ENCODE measurements around the gene ACTR8.

The ACTR8 gene

DNA sequence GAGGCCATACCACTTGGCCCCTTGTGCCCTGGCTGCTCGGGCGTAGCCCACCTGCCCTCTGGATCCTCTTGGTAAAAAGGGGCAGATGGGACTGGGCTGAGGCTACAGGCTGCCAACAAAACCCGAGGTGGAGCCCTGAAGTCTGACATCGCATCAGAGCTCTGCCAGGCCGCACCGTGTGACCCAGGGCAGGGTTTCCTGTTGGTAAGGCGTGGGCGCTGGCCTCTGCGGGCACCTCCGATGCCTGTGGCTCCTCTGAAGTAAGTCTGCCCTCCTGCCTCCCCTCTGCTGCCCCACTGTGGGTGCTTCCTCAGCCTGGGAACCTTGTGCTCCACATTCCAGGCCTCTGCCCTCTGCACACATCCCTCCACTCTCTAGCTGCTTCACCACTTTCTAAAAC lies 44.6 kb downstream of the ACTR8 start:
- DNase-seq (ENCODE audit: low spot score): no peak
- TF ChIP-seq, protein P1, sequence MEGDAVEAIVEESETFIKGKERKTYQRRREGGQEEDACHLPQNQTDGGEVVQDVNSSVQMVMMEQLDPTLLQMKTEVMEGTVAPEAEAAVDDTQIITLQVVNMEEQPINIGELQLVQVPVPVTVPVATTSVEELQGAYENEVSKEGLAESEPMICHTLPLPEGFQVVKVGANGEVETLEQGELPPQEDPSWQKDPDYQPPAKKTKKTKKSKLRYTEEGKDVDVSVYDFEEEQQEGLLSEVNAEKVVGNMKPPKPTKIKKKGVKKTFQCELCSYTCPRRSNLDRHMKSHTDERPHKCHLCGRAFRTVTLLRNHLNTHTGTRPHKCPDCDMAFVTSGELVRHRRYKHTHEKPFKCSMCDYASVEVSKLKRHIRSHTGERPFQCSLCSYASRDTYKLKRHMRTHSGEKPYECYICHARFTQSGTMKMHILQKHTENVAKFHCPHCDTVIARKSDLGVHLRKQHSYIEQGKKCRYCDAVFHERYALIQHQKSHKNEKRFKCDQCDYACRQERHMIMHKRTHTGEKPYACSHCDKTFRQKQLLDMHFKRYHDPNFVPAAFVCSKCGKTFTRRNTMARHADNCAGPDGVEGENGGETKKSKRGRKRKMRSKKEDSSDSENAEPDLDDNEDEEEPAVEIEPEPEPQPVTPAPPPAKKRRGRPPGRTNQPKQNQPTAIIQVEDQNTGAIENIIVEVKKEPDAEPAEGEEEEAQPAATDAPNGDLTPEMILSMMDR (IDR thresholded peaks at IDR 0.05; ENCODE audit: extremely low read depth, insufficient read depth, missing control alignments): no peak
- in situ Hi-C loops (cut with MboI; ENCODE audit: low pct_unique_long_range_greater_than_20kb, low sequenced_read_pairs, unreplicated experiment): no loop called here

DNA sequence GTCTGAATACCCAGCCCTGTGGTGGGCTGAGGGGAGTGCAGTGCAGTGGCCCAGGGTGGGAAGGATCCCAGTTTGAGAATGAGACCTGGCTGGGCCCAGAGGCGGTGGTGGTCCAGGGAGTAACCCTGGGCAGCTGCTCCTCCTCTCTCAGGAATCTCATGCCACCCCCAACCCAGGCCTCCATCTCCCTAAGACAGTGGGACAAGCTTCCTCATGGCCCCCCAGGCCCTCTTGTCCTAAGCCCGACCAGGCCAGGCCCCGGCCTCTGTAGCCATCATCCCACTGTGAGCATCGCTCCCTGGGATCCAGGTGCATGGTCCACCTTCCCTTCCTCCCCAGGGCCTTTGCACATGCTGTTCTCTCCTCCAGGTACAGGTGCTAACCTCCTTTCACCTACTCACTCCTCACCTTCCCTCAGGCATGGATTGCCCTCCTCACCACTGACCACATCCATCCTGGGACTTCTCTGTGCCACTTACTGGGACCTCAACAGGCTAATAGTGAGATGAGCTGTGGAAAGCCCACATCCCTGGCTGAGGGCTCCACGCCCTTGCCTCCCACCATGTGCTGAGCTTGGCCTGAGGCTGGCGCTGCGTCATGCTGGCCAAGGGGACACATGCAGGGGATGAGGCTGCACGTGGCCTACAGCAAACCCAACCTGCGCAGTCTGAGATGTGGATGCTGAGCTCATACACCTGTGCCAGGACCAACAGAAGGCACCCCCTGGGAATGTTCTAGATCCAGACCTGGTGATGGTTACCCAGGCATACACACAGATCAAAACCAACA lies 45.7 kb downstream of the ACTR8 start:
- DNase-seq (ENCODE audit: low spot score): no peak
- TF ChIP-seq, protein P1 (IDR thresholded peaks at IDR 0.05; ENCODE audit: extremely low read depth, insufficient read depth, missing control alignments): no peak
- in situ Hi-C loops (cut with MboI; ENCODE audit: low pct_unique_long_range_greater_than_20kb, low sequenced_read_pairs, unreplicated experiment): no loop called here

DNA sequence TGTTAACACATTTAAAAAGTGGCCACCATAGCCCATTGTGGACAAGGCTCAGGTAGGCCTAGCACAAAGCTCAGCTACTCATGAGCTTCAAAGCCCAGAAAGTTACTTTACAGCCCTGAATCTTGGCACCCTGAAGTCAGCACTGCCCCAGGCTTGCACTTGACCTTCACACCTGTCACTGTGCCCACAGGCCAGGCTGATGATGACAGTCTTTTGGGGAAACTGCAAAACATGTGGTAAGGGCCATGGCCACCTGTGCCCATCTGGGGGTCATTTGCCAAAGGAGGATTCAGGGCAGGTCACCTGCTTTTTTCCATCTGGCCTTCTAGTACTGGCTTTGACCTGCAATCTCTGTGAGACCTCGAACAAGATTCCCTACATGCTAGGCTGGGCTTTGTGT lies 46.7 kb downstream of the ACTR8 start:
- no peak for DNase-seq (ENCODE audit: low spot score)
- TF ChIP-seq, protein P1 (IDR thresholded peaks at IDR 0.05; ENCODE audit: extremely low read depth, insufficient read depth, missing control alignments): no peak
- in situ Hi-C loops (cut with MboI; ENCODE audit: low pct_unique_long_range_greater_than_20kb, low sequenced_read_pairs, unreplicated experiment): no loop called here

DNA sequence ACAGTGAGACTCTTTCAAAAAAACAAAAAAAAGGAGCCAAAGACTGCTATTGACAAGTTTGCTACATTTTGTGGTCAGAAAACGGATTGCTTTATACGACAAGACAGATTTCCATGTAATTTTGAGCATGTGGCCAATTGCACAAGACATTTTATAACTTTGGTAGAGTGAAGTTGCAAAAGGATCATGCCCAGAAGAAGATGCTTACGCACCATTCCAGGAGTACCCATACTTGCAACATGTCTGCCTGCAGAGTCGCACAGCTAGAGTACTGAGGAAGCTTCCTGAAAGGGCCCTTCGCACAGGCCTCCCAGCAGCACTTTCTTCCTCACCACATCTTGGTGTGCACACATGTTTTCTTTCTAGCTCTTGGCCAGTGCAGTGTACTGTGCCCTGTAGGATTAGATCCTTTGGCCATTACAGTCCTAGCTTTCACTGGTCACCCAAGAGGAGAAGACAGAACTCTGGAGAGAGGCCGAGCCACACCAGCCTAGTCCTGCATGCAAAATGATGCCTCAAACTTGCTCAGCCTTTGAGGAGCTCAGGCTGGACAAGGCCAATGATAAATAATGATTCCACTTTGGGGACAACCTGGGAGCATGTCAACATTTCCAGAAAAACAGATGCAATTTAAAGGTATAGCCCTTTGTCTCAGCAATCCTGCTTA lies 47.4 kb downstream of the ACTR8 start:
- TF ChIP-seq, protein P1 (IDR thresholded peaks at IDR 0.05; ENCODE audit: extremely low read depth, insufficient read depth, missing control alignments): no peak
- no peak for DNase-seq (ENCODE audit: low spot score)
- in situ Hi-C loops (cut with MboI; ENCODE audit: low pct_unique_long_range_greater_than_20kb, low sequenced_read_pairs, unreplicated experiment): no loop called here

DNA sequence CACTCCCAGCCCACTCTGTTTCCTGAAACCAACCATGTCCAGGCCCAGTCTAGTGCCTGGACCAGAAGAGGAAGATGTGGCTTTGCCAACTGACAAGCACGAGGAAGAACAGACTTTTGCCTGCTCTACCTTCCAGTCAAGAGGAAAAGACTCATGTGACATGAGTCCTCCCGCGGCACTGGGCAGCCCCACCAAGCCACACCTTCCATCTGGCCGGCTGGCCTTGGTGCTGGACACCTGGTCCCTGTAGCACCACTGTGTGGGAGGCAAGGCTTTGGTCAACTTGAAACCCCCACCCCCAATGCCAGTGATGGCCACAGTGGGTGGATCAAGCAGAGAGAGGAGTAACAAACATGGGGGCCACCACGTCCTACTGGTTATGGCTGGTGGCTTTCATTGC lies 48.3 kb downstream of the ACTR8 start:
- TF ChIP-seq, protein P1 (IDR thresholded peaks at IDR 0.05; ENCODE audit: extremely low read depth, insufficient read depth, missing control alignments): no peak
- in situ Hi-C loops (cut with MboI; ENCODE audit: low pct_unique_long_range_greater_than_20kb, low sequenced_read_pairs, unreplicated experiment): no loop called here
- DNase-seq (ENCODE audit: low spot score): no peak

DNA sequence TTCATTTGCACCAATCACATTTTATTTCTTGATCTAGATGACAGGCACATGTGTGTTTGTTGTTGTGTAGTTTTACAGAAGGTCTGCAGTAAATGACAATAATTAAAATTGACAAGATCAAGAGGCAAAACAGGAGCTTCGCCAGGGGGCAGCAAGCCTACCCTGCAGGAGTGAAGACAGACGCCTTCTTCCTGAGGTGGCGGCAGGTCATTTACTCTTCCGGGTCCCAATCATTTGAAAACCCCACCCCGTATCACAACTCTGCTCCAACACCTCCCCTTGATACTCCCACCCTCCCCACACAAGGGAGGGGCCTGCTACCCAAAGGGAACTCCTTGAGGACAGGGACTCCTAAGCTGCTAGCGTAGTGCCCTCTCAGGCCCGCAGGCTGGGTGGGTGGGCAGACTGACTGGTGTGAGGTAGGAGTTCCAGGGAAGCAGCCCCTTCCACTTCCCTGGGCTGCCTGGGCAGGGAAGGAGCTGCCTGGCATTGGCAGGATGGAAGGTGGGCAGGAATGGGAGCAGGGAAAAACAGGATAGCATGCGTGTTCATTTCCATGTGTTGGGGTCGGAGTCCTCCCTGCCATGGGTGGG lies 48.8 kb downstream of the ACTR8 start:
- TF ChIP-seq, protein P1 (IDR thresholded peaks at IDR 0.05; ENCODE audit: extremely low read depth, insufficient read depth, missing control alignments): no peak
- DNase-seq (ENCODE audit: low spot score): no peak
- in situ Hi-C loops (cut with MboI; ENCODE audit: low pct_unique_long_range_greater_than_20kb, low sequenced_read_pairs, unreplicated experiment): no loop called here
